RCC 7860 (cell line): Measurements from ENCODE around the gene LGALS14.
"Not testable (repeated sequence)": the region's sequence is repeated elsewhere in the genome, so short reads cannot be mapped to it uniquely, and the experiment has no call there.

Source experiments
- DNase-seq: peaks from one replicate; pipeline ENCODE4 v3.0.0-alpha.2; 2015; ENCODE audit warnings: low spot score
- FAIRE-seq: peaks from 2 replicates; lab custom pipeline; 2012; peaks lifted over from hg19 to GRCh38; lab: Jason Lieb, UNC

LGALS14 gene

GRCh38 chr19:39692822-39693221, 11.5 kb upstream of the LGALS14 start:
- DNase-seq = no peak
- no peak for FAIRE-seq

GRCh38 chr19:39695759-39696158, 8.5 kb upstream of the LGALS14 start:
- DNase-seq = no peak
- FAIRE-seq = no peak

GRCh38 chr19:39696387-39696786, 7.9 kb upstream of the LGALS14 start:
- DNase-seq (no peak), FAIRE-seq (no peak)

- FAIRE-seq (no peak), DNase-seq (no peak)
Measured at GRCh38 chr19:39698535-39698934, 5.7 kb upstream of the LGALS14 start.

- DNase-seq (no peak), FAIRE-seq (no peak)
Measured at GRCh38 chr19:39701291-39701690, 3.0 kb upstream of the LGALS14 start.

- DNase-seq = no peak
- FAIRE-seq = no peak
Measured at GRCh38 chr19:39705578-39706188, 1.4 kb downstream of the LGALS14 start.

- DNase-seq (no peak), FAIRE-seq (no peak)
Measured at GRCh38 chr19:39708594-39708993, 4.3 kb downstream of the LGALS14 start.

GRCh38 chr19:39709026-39709872, 5.0 kb downstream of the LGALS14 start:
- FAIRE-seq = no peak
- DNase-seq = no peak

- FAIRE-seq (no peak), DNase-seq (no peak)
Measured at GRCh38 chr19:39710333-39710890, 6.1 kb downstream of the LGALS14 start.

- FAIRE-seq, DNase-seq: not testable (repeated sequence)
Measured at GRCh38 chr19:39720144-39720543, 15.9 kb downstream of the LGALS14 start.

- no peak for FAIRE-seq
Measured at GRCh38 chr19:39725995-39726394, 21.7 kb downstream of the LGALS14 start.

GRCh38 chr19:39727070-39727800, 23.0 kb downstream of the LGALS14 start:
- no peak for DNase-seq
- FAIRE-seq = no peak

More at GRCh38 chr19:39725995-39726394, 21.7 kb downstream of the LGALS14 start:
- DNase-seq = no peak

GRCh38 chr19:39728040-39728439, 23.8 kb downstream of the LGALS14 start:
- no peak for DNase-seq
- FAIRE-seq = no peak

- FAIRE-seq (no peak), DNase-seq (no peak)
Measured at GRCh38 chr19:39729594-39729993, 25.3 kb downstream of the LGALS14 start.

- DNase-seq (no peak), FAIRE-seq (no peak)
Measured at GRCh38 chr19:39731685-39732084, 27.4 kb downstream of the LGALS14 start.

- no peak for DNase-seq
- FAIRE-seq = no peak
Measured at GRCh38 chr19:39733841-39734240, 29.6 kb downstream of the LGALS14 start.

GRCh38 chr19:39735688-39736087, 31.4 kb downstream of the LGALS14 start:
- DNase-seq = no peak
- FAIRE-seq = no peak

GRCh38 chr19:39736088-39736487, 31.8 kb downstream of the LGALS14 start:
- FAIRE-seq = no peak
- no peak for DNase-seq

- no peak for DNase-seq
- no peak for FAIRE-seq
Measured at GRCh38 chr19:39737351-39737750, 33.1 kb downstream of the LGALS14 start.

GRCh38 chr19:39737891-39738290, 33.6 kb downstream of the LGALS14 start, which contains the start of gene CLC:
TSS of gene CLC (minus strand) at chr19:39738029. CDS start at chr19:39737952, 77 bp downstream.
- FAIRE-seq (no peak), DNase-seq (no peak)

- no peak for FAIRE-seq
- DNase-seq = no peak
Measured at GRCh38 chr19:39738814-39739213, 34.5 kb downstream of the LGALS14 start.
